PC-3 (cell line): ENCODE results near the gene ZW10. TPM values are rescaled to one million over a fixed set of nuclear protein-coding genes. Genes with fewer than 3 reads are reported as not detected.

Source experiments
- ATAC-seq: fragments of 200-7000 bp; cut with Tn5 transposase; 2 replicates; pipeline ENCODE4 v1.9.1; 2020; ENCODE audit warnings: mild to moderate bottlenecking, moderate library complexity
- BruUV-seq: library from RNA; stranded (reverse); fragments of 400-500 nt; replicated peaks from 2 replicates; lab custom pipeline; 2021; lab: Mats Ljungman, UMichigan
- CTCF ChIA-PET: fragments of 300-600 bp; sonication (Branson Sonifier 250); formaldehyde crosslinking; loops from one replicate; lab custom pipeline; 2022; ENCODE audit warnings: antibody characterized with exemption; lab: Charles Lee
- POLR2A ChIA-PET: fragments of 300-600 bp; sonication (Branson Sonifier 250); formaldehyde crosslinking; loops from one replicate; lab custom pipeline; 2022; ENCODE audit warnings: antibody characterized with exemption; ENCODE audit not compliant: unreplicated experiment; lab: Charles Lee
- DNase-seq: peaks from one replicate; pipeline ENCODE4 v3.0.0-alpha.2; 2015
- H2AFZ ChIP-seq: fragments of 300-600 bp; sonication (generic); 2 replicates; pipeline ENCODE4 v1.6.0; 2016; ENCODE audit warnings: antibody characterized with exemption, low read length
- H3F3A ChIP-seq: fragments of 300-600 bp; sonication (generic); one replicate; pipeline ENCODE4 v1.6.0; 2017; ENCODE audit warnings: antibody characterized with exemption, low read length, control low read depth, mild to moderate bottlenecking; ENCODE audit not compliant: unreplicated experiment
- H3K27ac ChIP-seq: fragments of 300-600 bp; sonication (generic); 2 replicates; pipeline ENCODE4 v1.5.1; 2016; ENCODE audit warnings: mild to moderate bottlenecking, low read length
- H3K27me3 ChIP-seq: fragments of 300-600 bp; sonication (generic); 2 replicates; pipeline ENCODE4 v1.6.1; 2016; ENCODE audit warnings: low read length, mixed read lengths
- H3K36me3 ChIP-seq: fragments of 300-600 bp; sonication (generic); 2 replicates; pipeline ENCODE4 v1.6.1; 2016; ENCODE audit warnings: low read depth, mixed run types, low read length, mixed read lengths
- H3K4me1 ChIP-seq: fragments of 300-600 bp; sonication (generic); 2 replicates; pipeline ENCODE4 v1.5.1; 2016; ENCODE audit warnings: low read length; ENCODE audit not compliant: insufficient read depth
- H3K4me2 ChIP-seq: fragments of 300-600 bp; sonication (generic); 2 replicates; pipeline ENCODE4 v1.6.0; 2016; ENCODE audit warnings: low read length
- H3K4me3 ChIP-seq: fragments of 300-600 bp; sonication (generic); 2 replicates; pipeline ENCODE4 v1.5.1; 2016; ENCODE audit warnings: mild to moderate bottlenecking, low read length, mixed read lengths
- H3K79me2 ChIP-seq: fragments of 300-600 bp; sonication (generic); 2 replicates; pipeline ENCODE4 v1.6.1; 2017; ENCODE audit warnings: low read length, mixed read lengths
- H3K9ac ChIP-seq: fragments of 300-600 bp; sonication (generic); 2 replicates; pipeline ENCODE4 v1.6.0; 2016; ENCODE audit warnings: mild to moderate bottlenecking, low read length
- H3K9me2 ChIP-seq: fragments of 300-600 bp; sonication (generic); replicated peaks from 2 replicates; pipeline ENCODE4 v1.6.1; 2016; ENCODE audit warnings: mixed run types, low read length, mixed read lengths
- H3K9me3 ChIP-seq: fragments of 300-600 bp; sonication (generic); 2 replicates; pipeline ENCODE4 v1.6.1; 2016; ENCODE audit warnings: low read length, mixed read lengths
- H4K20me1 ChIP-seq: fragments of 300-600 bp; sonication (generic); 2 replicates; pipeline ENCODE4 v1.6.1; 2016; ENCODE audit warnings: low read length, mixed read lengths
- EZH2 ChIP-seq: fragments of 300-600 bp; sonication (generic); IDR thresholded peaks from one replicate; pipeline ENCODE4 v1.6.1; 2017; ENCODE audit warnings: antibody characterized with exemption, mild to moderate bottlenecking, low read length; ENCODE audit not compliant: unreplicated experiment
- EZH2phosphoT487 ChIP-seq: fragments of 300-600 bp; sonication (generic); IDR thresholded peaks from 2 replicates; pipeline ENCODE4 v1.6.1; 2018; ENCODE audit warnings: mild to moderate bottlenecking, antibody characterized with exemption, low read length, borderline replicate concordance
- intact Hi-C: fragments of 100-400 bp; cut with micrococcal nuclease; formaldehyde crosslinking; loops from 2 replicates; pipeline ENCODE4 v1.9.0; 2023
- total RNA-seq: library from RNA; depleted of rRNA; stranded (reverse); fragments of >200 nt; gene quantifications from 2 replicates; pipeline ENCODE4 v1.2.3, GENCODE V29; 2014
- TF ChIP-seq, protein P1 (sequence below): fragments of 300-600 bp; sonication (generic); conservative IDR thresholded peaks from 2 replicates; pipeline ENCODE4 v1.5.1; 2017; ENCODE audit warnings: antibody characterized with exemption, low read depth, mild to moderate bottlenecking, low read length

ZW10 gene
- total RNA-seq, 1 experiment from 2014 or later, result 38.4 TPM

DNA sequence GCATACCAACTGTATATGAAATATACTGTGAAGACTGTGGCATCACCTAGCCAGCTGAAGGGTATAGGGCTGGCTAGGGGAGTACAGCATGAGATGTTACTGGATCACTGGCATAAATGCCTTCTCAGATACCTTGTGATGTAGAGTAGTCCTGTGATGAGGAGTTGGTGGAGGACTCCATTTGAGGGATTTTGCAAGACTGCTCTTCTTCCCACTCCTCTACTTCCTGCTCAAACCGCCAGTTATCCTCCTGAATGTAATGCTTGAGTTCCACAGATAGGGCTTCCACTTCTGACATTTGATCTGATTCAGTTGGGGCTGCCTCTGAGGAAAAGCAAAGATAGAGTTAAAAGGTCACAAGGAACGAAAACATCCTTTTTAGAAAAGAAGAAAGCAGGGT is 35.4 kb upstream of the ZW10 start:
- Histone ChIP-seq H3K36me3 (peaks cover 41% of the 10 kb centered on the region), H3K79me2 (no peaks in the 10 kb centered on the region), H4K20me1 (no peaks in the 10 kb centered on the region), H3K4me2 (no peak overlapping the region), H3K4me1 (peaks cover 5% of the 10 kb centered on the region; the same call in 1 of the 2 replicates), H3F3A (no peaks in the 10 kb centered on the region), H3K4me3 (no peak overlapping the region), H2AFZ (no peak overlapping the region), H3K9me2 (no peaks in the 10 kb centered on the region), H3K9me3 (no peaks in the 10 kb centered on the region), H3K27me3 (no peaks in the 10 kb centered on the region), H3K9ac (no peak overlapping the region), H3K27ac (no peak overlapping the region)
- TF ChIP-seq EZH2phosphoT487 (no peak), EZH2 (no peak)
- TF ChIP-seq, protein P1, sequence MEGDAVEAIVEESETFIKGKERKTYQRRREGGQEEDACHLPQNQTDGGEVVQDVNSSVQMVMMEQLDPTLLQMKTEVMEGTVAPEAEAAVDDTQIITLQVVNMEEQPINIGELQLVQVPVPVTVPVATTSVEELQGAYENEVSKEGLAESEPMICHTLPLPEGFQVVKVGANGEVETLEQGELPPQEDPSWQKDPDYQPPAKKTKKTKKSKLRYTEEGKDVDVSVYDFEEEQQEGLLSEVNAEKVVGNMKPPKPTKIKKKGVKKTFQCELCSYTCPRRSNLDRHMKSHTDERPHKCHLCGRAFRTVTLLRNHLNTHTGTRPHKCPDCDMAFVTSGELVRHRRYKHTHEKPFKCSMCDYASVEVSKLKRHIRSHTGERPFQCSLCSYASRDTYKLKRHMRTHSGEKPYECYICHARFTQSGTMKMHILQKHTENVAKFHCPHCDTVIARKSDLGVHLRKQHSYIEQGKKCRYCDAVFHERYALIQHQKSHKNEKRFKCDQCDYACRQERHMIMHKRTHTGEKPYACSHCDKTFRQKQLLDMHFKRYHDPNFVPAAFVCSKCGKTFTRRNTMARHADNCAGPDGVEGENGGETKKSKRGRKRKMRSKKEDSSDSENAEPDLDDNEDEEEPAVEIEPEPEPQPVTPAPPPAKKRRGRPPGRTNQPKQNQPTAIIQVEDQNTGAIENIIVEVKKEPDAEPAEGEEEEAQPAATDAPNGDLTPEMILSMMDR, result no peak
- no peak for ATAC-seq
- POLR2A ChIA-PET, result no interaction called here
- DNase-seq, result no peak
- CTCF ChIA-PET, result no interaction called here
- intact Hi-C loops, result no loop called here
- no TSS peak for BruUV-seq

DNA sequence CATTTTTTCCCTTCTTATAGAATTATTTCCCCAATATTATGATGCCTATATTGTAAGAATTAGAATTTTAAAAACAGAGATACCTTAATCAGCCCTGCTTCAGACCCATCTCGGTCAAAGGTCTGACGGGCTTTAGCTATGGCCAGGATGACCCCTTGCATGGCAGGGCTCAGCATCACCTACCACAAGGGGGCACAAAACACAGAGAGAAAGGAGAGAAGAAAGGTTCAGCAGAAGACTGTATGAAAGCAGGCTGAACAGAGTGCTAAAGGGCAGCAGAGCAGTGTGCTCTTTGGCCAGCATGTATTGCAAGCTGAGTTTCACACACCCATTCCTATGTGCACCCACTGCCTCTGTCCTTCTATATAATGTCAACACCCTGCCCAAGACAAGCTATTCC is 32.9 kb upstream of the ZW10 start:
- no peak overlapping the region for H3K4me2 ChIP-seq
- H3K27me3 ChIP-seq, result no peaks in the 10 kb centered on the region
- intact Hi-C loops, result loop anchor here (2.0 kb wide), 1 partner anchor 456 kb away; no protein-coding TSS in a partner anchor
- peaks cover 5% of the 10 kb centered on the region; the same call in 1 of the 2 replicates for H3K4me1 ChIP-seq
- peaks cover 34% of the 10 kb centered on the region; the same call in 1 of the 2 replicates for H3K36me3 ChIP-seq
- H3K9me3 ChIP-seq, result no peaks in the 10 kb centered on the region
- CTCF ChIA-PET, result interaction anchor here (0.6 to 1.2 kb wide), 4 partner anchors 206 to 1223 kb away, joined by 3 read pairs; no protein-coding TSS in a partner anchor
- no peaks in the 10 kb centered on the region for H3K79me2 ChIP-seq
- peak; percentile 59 for DNase-seq
- no peak overlapping the region for H3K9ac ChIP-seq
- no peaks in the 10 kb centered on the region for H4K20me1 ChIP-seq
- TF ChIP-seq, protein P1, result peak; percentile 77
- no peak for TF ChIP-seq EZH2phosphoT487
- H3K27ac ChIP-seq, result no peak overlapping the region
- no TSS peak for BruUV-seq
- no peak overlapping the region for H2AFZ ChIP-seq
- no peak overlapping the region for H3K4me3 ChIP-seq
- ATAC-seq, result peak; percentile 92
- H3F3A ChIP-seq, result no peaks in the 10 kb centered on the region
- H3K9me2 ChIP-seq, result no peaks in the 10 kb centered on the region
- POLR2A ChIA-PET, result no interaction called here

DNA sequence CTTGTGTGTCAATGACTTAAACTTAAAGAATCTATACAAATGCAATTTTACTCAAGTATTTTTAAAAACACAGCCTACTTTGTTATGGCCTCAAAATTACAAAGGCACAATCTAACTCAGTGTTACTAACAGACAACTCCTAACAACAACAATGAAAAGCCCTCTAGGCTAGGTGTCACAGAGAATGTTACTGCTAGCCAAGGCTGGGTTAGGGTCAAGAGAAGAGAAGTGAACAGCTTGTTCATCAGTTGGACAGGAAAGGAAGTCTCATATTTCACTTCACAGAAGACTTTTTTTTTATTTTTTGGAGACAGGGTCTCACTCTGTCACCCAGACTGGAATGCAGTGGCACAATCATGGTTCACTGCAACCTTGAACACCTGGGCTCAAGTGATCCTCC is 32.1 kb upstream of the ZW10 start:
- H3K9ac ChIP-seq, result no peak overlapping the region
- H3K27me3 ChIP-seq, result no peaks in the 10 kb centered on the region
- no TSS peak for BruUV-seq
- no peak overlapping the region for H3K4me3 ChIP-seq
- no peak overlapping the region for H3K4me2 ChIP-seq
- ChIA-PET POLR2A (no interaction called here), CTCF (interaction anchor here (0.6 to 1.2 kb wide), 3 partner anchors 9 to 456 kb away, joined by 3 to 5 read pairs (median 3); no protein-coding TSS in a partner anchor)
- H3K9me2 ChIP-seq, result no peaks in the 10 kb centered on the region
- no peak overlapping the region for H2AFZ ChIP-seq
- intact Hi-C loops, result loop anchor here (2.0 kb wide), 1 partner anchor 457 kb away; no protein-coding TSS in a partner anchor
- TF ChIP-seq EZH2 (no peak), EZH2phosphoT487 (no peak)
- TF ChIP-seq, protein P1, result no peak
- H3K36me3 ChIP-seq, result peaks cover 34% of the 10 kb centered on the region; the same call in 1 of the 2 replicates
- no peak overlapping the region for H3K27ac ChIP-seq
- DNase-seq (peak; percentile 17), ATAC-seq (peak; percentile 64)
- no peaks in the 10 kb centered on the region for H4K20me1 ChIP-seq
- H3K9me3 ChIP-seq, result no peaks in the 10 kb centered on the region
- H3K79me2 ChIP-seq, result no peaks in the 10 kb centered on the region
- H3F3A ChIP-seq, result no peaks in the 10 kb centered on the region
- H3K4me1 ChIP-seq, result peaks cover 5% of the 10 kb centered on the region; the same call in 1 of the 2 replicates
